WTC11 (cell line): ENCODE measurements around the gene OTUB2. TPM values are rescaled to one million over a fixed set of nuclear protein-coding genes. Genes with fewer than 3 reads are reported as not detected.

Source experiments
- ATAC-seq: fragments of 200-7000 bp; cut with Tn5 transposase; 2 replicates; pipeline ENCODE4 v1.10.0; 2021; ENCODE audit warnings: mild to moderate bottlenecking, moderate library complexity
- CTCF ChIA-PET: fragments of 300-600 bp; sonication (Branson Sonifier 250); formaldehyde crosslinking; loops from one replicate; lab custom pipeline; 2021; ENCODE audit warnings: antibody characterized with exemption; lab: Charles Lee
- POLR2A ChIA-PET: fragments of 350-600 bp; sonication (Branson Sonifier 250); formaldehyde crosslinking; loops from one replicate; lab custom pipeline; 2021; ENCODE audit warnings: antibody characterized with exemption; lab: Charles Lee
- DNase-seq: peaks from one replicate; pipeline ENCODE4 v3.0.0; 2021; ENCODE audit warnings: low spot score
- H3K27ac Mint-ChIP-seq: 2 replicates; pipeline ENCODE4 v1.8.0; 2021; ENCODE audit warnings: mixed read lengths
- H3K27me3 Mint-ChIP-seq: 2 replicates; pipeline ENCODE4 v1.8.0; 2021; ENCODE audit warnings: low read depth, mild to moderate bottlenecking, moderate library complexity, mixed read lengths
- H3K36me3 Mint-ChIP-seq: 2 replicates; pipeline ENCODE4 v1.8.0; 2021; ENCODE audit warnings: mixed read lengths
- H3K4me1 Mint-ChIP-seq: 2 replicates; pipeline ENCODE4 v1.8.0; 2022; ENCODE audit warnings: mixed read lengths
- H3K4me3 Mint-ChIP-seq: 2 replicates; pipeline ENCODE4 v1.8.0; 2021; ENCODE audit warnings: mild to moderate bottlenecking, moderate library complexity, mixed read lengths
- H3K9me3 Mint-ChIP-seq: 2 replicates; pipeline ENCODE4 v1.8.0; 2021; ENCODE audit warnings: mixed read lengths
- ATF1 ChIP-seq: sonication (generic); formaldehyde crosslinking; IDR thresholded peaks from 2 replicates; pipeline ENCODE4 v1.8.1; 2023; ENCODE audit warnings: mild to moderate bottlenecking, moderate library complexity, missing genetic modification reagents
- CTCF ChIP-seq: fragments of 200-600 bp; IDR thresholded peaks from 2 replicates; pipeline ENCODE4 v1.8.0; 2022; ENCODE audit warnings: antibody characterized with exemption
- E2F5 ChIP-seq: sonication (generic); formaldehyde crosslinking; IDR thresholded peaks from 2 replicates; pipeline ENCODE4 v1.8.1; 2022; ENCODE audit warnings: mild to moderate bottlenecking, moderate library complexity, missing genetic modification reagents
- FOXJ3 ChIP-seq: sonication (generic); formaldehyde crosslinking; IDR thresholded peaks from 2 replicates; pipeline ENCODE4 v1.9.0; 2021; ENCODE audit warnings: missing genetic modification reagents, mild to moderate bottlenecking, borderline replicate concordance
- JAZF1 ChIP-seq: fragments of 250-450 bp; sonication (Bioruptor Pico); IDR thresholded peaks from 2 replicates; pipeline ENCODE4 v1.9.0; 2021; ENCODE audit warnings: moderate library complexity, mild to moderate bottlenecking, inconsistent platforms
- NFATC4 ChIP-seq: fragments of 250-450 bp; sonication (Bioruptor Pico); IDR thresholded peaks from 2 replicates; pipeline ENCODE4 v1.9.0; 2021; ENCODE audit warnings: mild to moderate bottlenecking
- NFE2L1 ChIP-seq: sonication (generic); formaldehyde crosslinking; IDR thresholded peaks from 2 replicates; pipeline ENCODE4 v1.8.1; 2023; ENCODE audit warnings: missing genetic modification reagents
- OVOL2 ChIP-seq: fragments of 250-450 bp; sonication (Bioruptor Pico); IDR thresholded peaks from 2 replicates; pipeline ENCODE4 v1.9.0; 2021; ENCODE audit warnings: mild to moderate bottlenecking, borderline replicate concordance
- SMAD3 ChIP-seq: sonication (generic); formaldehyde crosslinking; IDR thresholded peaks from 2 replicates; pipeline ENCODE4 v1.8.0; 2022; ENCODE audit warnings: missing genetic modification reagents, mild to moderate bottlenecking, borderline replicate concordance
- TCF7 ChIP-seq: sonication (generic); formaldehyde crosslinking; IDR thresholded peaks from 2 replicates; pipeline ENCODE4 v1.8.0; 2022; ENCODE audit warnings: mild to moderate bottlenecking, low read depth, missing genetic modification reagents, moderate library complexity
- TEAD1 ChIP-seq: sonication (generic); formaldehyde crosslinking; IDR thresholded peaks from 2 replicates; pipeline ENCODE4 v1.8.0; 2022; ENCODE audit warnings: mild to moderate bottlenecking, missing genetic modification reagents
- ZBTB21 ChIP-seq: sonication (generic); formaldehyde crosslinking; IDR thresholded peaks from 2 replicates; pipeline ENCODE4 v1.8.1; 2023; ENCODE audit warnings: mild to moderate bottlenecking, missing genetic modification reagents, borderline replicate concordance
- ZNF232 ChIP-seq: sonication (generic); formaldehyde crosslinking; IDR thresholded peaks from 2 replicates; pipeline ENCODE4 v1.8.0; 2022; ENCODE audit warnings: mild to moderate bottlenecking, missing genetic modification reagents
- ZNF317 ChIP-seq: sonication (generic); formaldehyde crosslinking; IDR thresholded peaks from 2 replicates; pipeline ENCODE4 v1.8.1; 2023; ENCODE audit warnings: low read depth, mild to moderate bottlenecking, moderate library complexity, missing genetic modification reagents, borderline replicate concordance
- ZNF416 ChIP-seq: fragments of 250-450 bp; sonication (Bioruptor Pico); IDR thresholded peaks from 2 replicates; pipeline ENCODE4 v1.9.0; 2021; ENCODE audit warnings: mild to moderate bottlenecking, inconsistent platforms
- ZNF532 ChIP-seq: fragments of 250-450 bp; sonication (Bioruptor Pico); IDR thresholded peaks from 2 replicates; pipeline ENCODE4 v1.9.0; 2021; ENCODE audit warnings: mild to moderate bottlenecking, borderline replicate concordance
- total RNA-seq: library from RNA; stranded (reverse); gene quantifications from 3 replicates; pipeline ENCODE4 v1.2.3, GENCODE V29; 2021
- TF ChIP-seq, protein P1 (sequence below): sonication (generic); formaldehyde crosslinking; IDR thresholded peaks from 2 replicates; pipeline ENCODE4 v1.8.1; 2023; ENCODE audit warnings: mild to moderate bottlenecking, moderate library complexity, missing genetic modification reagents
- TF ChIP-seq, protein P2 (sequence below): sonication (generic); formaldehyde crosslinking; IDR thresholded peaks from 2 replicates; pipeline ENCODE4 v1.8.1; 2023; ENCODE audit warnings: mild to moderate bottlenecking, missing genetic modification reagents, borderline replicate concordance
- TF ChIP-seq, protein P3 (sequence below): sonication (generic); formaldehyde crosslinking; IDR thresholded peaks from 2 replicates; pipeline ENCODE4 v1.8.0; 2022; ENCODE audit warnings: mild to moderate bottlenecking, missing genetic modification reagents

The OTUB2 gene
- total RNA-seq, 1 experiment from 2014 or later = 3.5 TPM

DNA sequence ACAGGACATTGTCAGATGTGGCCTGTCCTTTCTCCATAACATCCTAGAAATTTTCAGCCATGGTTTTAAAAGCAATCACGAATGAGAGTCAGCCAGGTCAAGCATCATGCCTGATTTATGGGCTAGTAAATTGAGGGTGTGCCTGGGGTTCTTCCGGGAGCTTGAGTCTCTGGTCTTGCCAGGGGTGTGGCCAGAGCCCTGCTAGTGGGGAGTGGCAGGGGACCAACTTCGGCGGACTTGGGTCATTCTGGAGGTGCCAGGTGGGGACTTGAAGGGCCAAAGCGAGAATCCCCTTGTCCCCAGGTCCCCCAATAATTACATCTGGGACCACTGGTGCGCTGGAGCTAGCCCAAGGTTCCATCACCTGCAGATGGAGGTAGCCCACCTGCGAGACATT lies 5.7 kb downstream of the OTUB2 start:
- DNase-seq = no peak
- TF ChIP-seq NFE2L1 (no peak), TCF7 (CRISPR knock-in tag) (no peak), E2F5 (CRISPR knock-in tag) (no peak), ZNF232 (CRISPR knock-in tag) (no peak)
- TF ChIP-seq, all 79 proteins: peak for 0
- Mint-ChIP-seq H3K36me3 (peaks cover 19% of the 10 kb centered on the region), H3K9me3 (peaks cover 16% of the 10 kb centered on the region), H3K27ac (no peak overlapping the region), H3K27me3 (no peaks in the 10 kb centered on the region), H3K4me3 (no peak overlapping the region), H3K4me1 (peaks cover 2% of the 10 kb centered on the region)
- ChIA-PET CTCF (interaction anchor here (0.9 to 1.1 kb wide), 2 partner anchors 47 to 92 kb away, joined by 3 to 5 read pairs; no protein-coding TSS in a partner anchor), POLR2A (no interaction called here)
- no peak for ATAC-seq

DNA sequence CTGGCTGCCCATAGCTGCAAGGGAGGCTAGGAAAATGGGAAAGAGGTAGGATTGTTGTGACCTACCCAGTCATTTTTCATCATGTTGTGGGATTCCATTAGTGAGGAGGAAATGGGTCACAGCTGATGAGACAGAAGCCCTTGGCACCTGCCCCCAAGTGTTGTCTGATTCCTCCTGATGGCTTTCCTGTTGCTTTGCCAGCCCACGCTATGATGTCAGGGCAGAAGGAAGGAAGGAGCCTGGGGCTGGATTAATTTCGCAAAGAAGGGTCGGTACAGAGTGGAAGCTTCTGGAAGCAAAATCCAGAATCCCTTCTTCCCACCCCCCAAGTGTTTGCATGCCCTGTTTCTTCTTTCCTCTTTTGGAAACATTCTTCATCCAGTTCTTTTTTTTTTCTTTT lies 8.7 kb downstream of the OTUB2 start:
- Mint-ChIP-seq H3K4me1 (peaks cover 2% of the 10 kb centered on the region; the same call in 1 of the 2 replicates), H3K27ac (no peak overlapping the region), H3K27me3 (no peaks in the 10 kb centered on the region), H3K36me3 (peaks cover 23% of the 10 kb centered on the region), H3K9me3 (peaks cover 16% of the 10 kb centered on the region), H3K4me3 (no peak overlapping the region)
- no peak for ATAC-seq
- CTCF ChIA-PET = interaction anchor here (0.7 to 2.3 kb wide), 6 partner anchors 20 to 145 kb away, joined by 3 to 76 read pairs (median 12); partner anchors contain the start of gene PPP4R4
- TF ChIP-seq, protein P1, sequence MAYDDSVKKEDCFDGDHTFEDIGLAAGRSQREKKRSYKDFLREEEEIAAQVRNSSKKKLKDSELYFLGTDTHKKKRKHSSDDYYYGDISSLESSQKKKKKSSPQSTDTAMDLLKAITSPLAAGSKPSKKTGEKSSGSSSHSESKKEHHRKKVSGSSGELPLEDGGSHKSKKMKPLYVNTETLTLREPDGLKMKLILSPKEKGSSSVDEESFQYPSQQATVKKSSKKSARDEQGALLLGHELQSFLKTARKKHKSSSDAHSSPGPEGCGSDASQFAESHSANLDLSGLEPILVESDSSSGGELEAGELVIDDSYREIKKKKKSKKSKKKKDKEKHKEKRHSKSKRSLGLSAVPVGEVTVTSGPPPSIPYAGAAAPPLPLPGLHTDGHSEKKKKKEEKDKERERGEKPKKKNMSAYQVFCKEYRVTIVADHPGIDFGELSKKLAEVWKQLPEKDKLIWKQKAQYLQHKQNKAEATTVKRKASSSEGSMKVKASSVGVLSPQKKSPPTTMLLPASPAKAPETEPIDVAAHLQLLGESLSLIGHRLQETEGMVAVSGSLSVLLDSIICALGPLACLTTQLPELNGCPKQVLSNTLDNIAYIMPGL (CRISPR knock-in tag) = no peak
- no peak for TF ChIP-seq ZNF532 (CRISPR knock-in tag)
- TF ChIP-seq, protein P2, sequence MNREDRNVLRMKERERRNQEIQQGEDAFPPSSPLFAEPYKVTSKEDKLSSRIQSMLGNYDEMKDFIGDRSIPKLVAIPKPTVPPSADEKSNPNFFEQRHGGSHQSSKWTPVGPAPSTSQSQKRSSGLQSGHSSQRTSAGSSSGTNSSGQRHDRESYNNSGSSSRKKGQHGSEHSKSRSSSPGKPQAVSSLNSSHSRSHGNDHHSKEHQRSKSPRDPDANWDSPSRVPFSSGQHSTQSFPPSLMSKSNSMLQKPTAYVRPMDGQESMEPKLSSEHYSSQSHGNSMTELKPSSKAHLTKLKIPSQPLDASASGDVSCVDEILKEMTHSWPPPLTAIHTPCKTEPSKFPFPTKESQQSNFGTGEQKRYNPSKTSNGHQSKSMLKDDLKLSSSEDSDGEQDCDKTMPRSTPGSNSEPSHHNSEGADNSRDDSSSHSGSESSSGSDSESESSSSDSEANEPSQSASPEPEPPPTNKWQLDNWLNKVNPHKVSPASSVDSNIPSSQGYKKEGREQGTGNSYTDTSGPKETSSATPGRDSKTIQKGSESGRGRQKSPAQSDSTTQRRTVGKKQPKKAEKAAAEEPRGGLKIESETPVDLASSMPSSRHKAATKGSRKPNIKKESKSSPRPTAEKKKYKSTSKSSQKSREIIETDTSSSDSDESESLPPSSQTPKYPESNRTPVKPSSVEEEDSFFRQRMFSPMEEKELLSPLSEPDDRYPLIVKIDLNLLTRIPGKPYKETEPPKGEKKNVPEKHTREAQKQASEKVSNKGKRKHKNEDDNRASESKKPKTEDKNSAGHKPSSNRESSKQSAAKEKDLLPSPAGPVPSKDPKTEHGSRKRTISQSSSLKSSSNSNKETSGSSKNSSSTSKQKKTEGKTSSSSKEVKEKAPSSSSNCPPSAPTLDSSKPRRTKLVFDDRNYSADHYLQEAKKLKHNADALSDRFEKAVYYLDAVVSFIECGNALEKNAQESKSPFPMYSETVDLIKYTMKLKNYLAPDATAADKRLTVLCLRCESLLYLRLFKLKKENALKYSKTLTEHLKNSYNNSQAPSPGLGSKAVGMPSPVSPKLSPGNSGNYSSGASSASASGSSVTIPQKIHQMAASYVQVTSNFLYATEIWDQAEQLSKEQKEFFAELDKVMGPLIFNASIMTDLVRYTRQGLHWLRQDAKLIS (CRISPR knock-in tag) = no peak
- no peak for TF ChIP-seq E2F5 (CRISPR knock-in tag)
- no peak for TF ChIP-seq ATF1 (CRISPR knock-in tag)
- no peak for TF ChIP-seq OVOL2 (CRISPR knock-in tag)
- no peak for TF ChIP-seq CTCF
- no peak for TF ChIP-seq TEAD1 (CRISPR knock-in tag)
- no peak for TF ChIP-seq FOXJ3
- TF ChIP-seq JAZF1 (CRISPR knock-in tag) = no peak
- TF ChIP-seq NFE2L1 = no peak
- TF ChIP-seq, protein P3, sequence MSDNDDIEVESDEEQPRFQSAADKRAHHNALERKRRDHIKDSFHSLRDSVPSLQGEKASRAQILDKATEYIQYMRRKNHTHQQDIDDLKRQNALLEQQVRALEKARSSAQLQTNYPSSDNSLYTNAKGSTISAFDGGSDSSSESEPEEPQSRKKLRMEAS (CRISPR knock-in tag) = no peak
- TF ChIP-seq NFATC4 = no peak
- no peak for TF ChIP-seq ZNF416 (CRISPR knock-in tag)
- TF ChIP-seq ZBTB21 = no peak
- TF ChIP-seq ZNF317 = no peak
- TF ChIP-seq SMAD3 (CRISPR knock-in tag) = no peak
- DNase-seq = no peak
- POLR2A ChIA-PET = no interaction called here
